Pancreas (tissue), 10 donors: Measurements from ENCODE around the gene STPG1. TPM values are rescaled to one million over a fixed set of nuclear protein-coding genes. Genes with fewer than 3 reads are reported as not detected.
A peak's percentile ranks its signal among the peaks of the same experiment; 100 is the strongest.

Experiments used
- ATAC-seq, 4 donors: fragments of 200-7000 bp; cut with Tn5 transposase; one replicate each; pipeline versions ENCODE4 v1.8.0 to v1.9.1; 2020; ENCODE audit warnings: mild to moderate bottlenecking in 4 of 4, moderate library complexity in 4 of 4
- DNase-seq, 6 donors: peaks; one replicate each; pipeline ENCODE4 v3.0.0-alpha.2; 2020
- FAIRE-seq: peaks from 2 replicates; lab custom pipeline; 2012; peaks lifted over from hg19 to GRCh38; lab: Jason Lieb, UNC
- H3K27ac ChIP-seq, 4 donors: fragments of 200-600 bp; sonication (generic); 1 replicate in 3 of 4; 2 replicates in 1 of 4; pipeline versions ENCODE4 v1.5.0 to v1.8.0; 2020
- H3K27me3 ChIP-seq, 4 donors: fragments of 200-600 bp; one replicate each; pipeline ENCODE4 v1.8.0; 2021
- H3K36me3 ChIP-seq, 3 donors: fragments of 200-600 bp; sonication (generic) in 1 of 3; one replicate each; pipeline versions ENCODE4 v1.5.0 to v1.8.0; 2020 to 2021
- H3K4me1 ChIP-seq, 3 donors: fragments of 200-600 bp; one replicate each; pipeline ENCODE4 v1.8.0; 2021
- H3K4me3 ChIP-seq, 4 donors: fragments of 200-600 bp; sonication (generic) in 2 of 4; one replicate each; pipeline versions ENCODE4 v1.5.0 to v1.8.0; 2020 to 2021
- H3K9me3 ChIP-seq, 4 donors: fragments of 200-600 bp; one replicate each; pipeline ENCODE4 v1.8.0; 2021
- CTCF ChIP-seq, 4 donors: fragments of 200-600 bp; sonication (generic) in 3 of 4; IDR thresholded peaks; one replicate each; pipeline versions ENCODE4 v1.5.0 to v1.8.0; 2021; ENCODE audit warnings: antibody characterized with exemption in 4 of 4
- WGBS, 2 donors: extraction: QIAGEN DNeasy Blood & Tissue Kit; methylation state at CpG; one replicate each; pipeline ENCODE4 v1.1.7; 2013; 5-methylcytosine and 5-hydroxymethylcytosine counted together
- intact Hi-C, 3 donors: fragments of 100-400 bp; cut with DNase I; formaldehyde crosslinking; loops; one replicate each; pipeline versions ENCODE4 v1.11.1 to v1.14.2; 2022
- polyA plus RNA-seq, 2 donors: library from polyadenylated mRNA; stranded (reverse); fragments of 200-250 nt; gene quantifications; one replicate each; pipeline ENCODE4 v1.2.3, GENCODE V29; 2013
- total RNA-seq, 6 donors: library from RNA; stranded (reverse); fragmentation: NEBNext Ultra II Directional in 4 of 6; extraction: Animal tissue kit (Norgen Biotek cat#: 25700) in 4 of 6; gene quantifications; one replicate each; pipeline versions ENCODE4 v1.2.1 to v1.2.4, GENCODE V29; 2021 to 2023
- donor health status: healthy with polysubstance abuse.
- donor health status: DM: no; HTN: no; CAD: no; lungs with moderate emphysema.
- donor health status: DM: no; HTN: no; CAD: no.
- donor health status: control.
- donor health status: control.
- donor health status: Bipolar disorder and iron deficiency.
- donor health status: DM: yes; HTN: yes; CAD: no.
- donor health status: DM: no; HTN: no; CAD: no.
- donor health status: DM: no; HTN: no; CAD: no.
- donor health status: DM: yes; HTN: yes; CAD: no.

The STPG1 gene
- total and polyA plus RNA-seq, 8 donors, result 2.7 to 6.3 (median 3.5) TPM

GRCh38 chr1:24435782-24436365 lies 22.3 kb upstream of the STPG1 start:
- WGBS, 2 donors, result 82 to 91% methylated on average over 8 of the region's 8 CpGs
- intact Hi-C loops, result no loop called here

DNA sequence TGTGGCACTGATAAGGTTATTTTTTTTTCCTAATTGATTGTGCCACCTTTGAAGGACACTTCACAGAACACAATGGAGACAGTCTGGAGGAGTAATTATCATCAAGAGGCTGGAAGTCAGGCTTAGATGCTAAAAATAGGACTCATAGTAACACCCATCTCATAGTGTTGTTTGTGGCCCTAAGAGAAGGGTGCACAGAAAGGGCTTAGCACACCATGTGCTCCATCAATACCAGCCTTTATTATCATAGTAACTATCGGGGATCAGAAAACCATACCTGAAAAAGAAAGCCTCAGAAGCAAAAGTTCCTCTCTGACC lies 13.9 kb upstream of the STPG1 start:
- Histone ChIP-seq H3K4me1 (peaks cover 11 to 19% (median 16%) of the 10 kb centered on the region in 3 donors), H3K27me3 (no peaks in the 10 kb centered on the region), H3K4me3 (no peak overlapping the region), H3K9me3 (no peaks in the 10 kb centered on the region), H3K27ac (no peak overlapping the region), H3K36me3 (peaks cover 0 to 6% (median 0%) of the 10 kb centered on the region in 3 donors)
- ATAC-seq (no peak), DNase-seq (no peak), FAIRE-seq (no peak)
- 21 to 43% methylated on average over 1 of the region's 1 CpG for WGBS, 2 donors
- no peak for TF ChIP-seq CTCF (IDR thresholded peaks at IDR 0.05)
- intact Hi-C loops, result loop anchor here in 1 of 3 donors (10.0 kb wide), 1 partner anchor 67 kb away; no protein-coding TSS in a partner anchor

More at GRCh38 chr1:24435782-24436365, 22.3 kb upstream of the STPG1 start:
- no peak for TF ChIP-seq CTCF (IDR thresholded peaks at IDR 0.05)
- Histone ChIP-seq H3K27me3 (no peaks in the 10 kb centered on the region), H3K4me1 (no peaks in the 10 kb centered on the region), H3K4me3 (no peak overlapping the region), H3K36me3 (no peaks in the 10 kb centered on the region), H3K9me3 (no peaks in the 10 kb centered on the region), H3K27ac (no peak overlapping the region)
- DNase-seq, result no peak
- ATAC-seq, result no peak
- no peak for FAIRE-seq

DNA sequence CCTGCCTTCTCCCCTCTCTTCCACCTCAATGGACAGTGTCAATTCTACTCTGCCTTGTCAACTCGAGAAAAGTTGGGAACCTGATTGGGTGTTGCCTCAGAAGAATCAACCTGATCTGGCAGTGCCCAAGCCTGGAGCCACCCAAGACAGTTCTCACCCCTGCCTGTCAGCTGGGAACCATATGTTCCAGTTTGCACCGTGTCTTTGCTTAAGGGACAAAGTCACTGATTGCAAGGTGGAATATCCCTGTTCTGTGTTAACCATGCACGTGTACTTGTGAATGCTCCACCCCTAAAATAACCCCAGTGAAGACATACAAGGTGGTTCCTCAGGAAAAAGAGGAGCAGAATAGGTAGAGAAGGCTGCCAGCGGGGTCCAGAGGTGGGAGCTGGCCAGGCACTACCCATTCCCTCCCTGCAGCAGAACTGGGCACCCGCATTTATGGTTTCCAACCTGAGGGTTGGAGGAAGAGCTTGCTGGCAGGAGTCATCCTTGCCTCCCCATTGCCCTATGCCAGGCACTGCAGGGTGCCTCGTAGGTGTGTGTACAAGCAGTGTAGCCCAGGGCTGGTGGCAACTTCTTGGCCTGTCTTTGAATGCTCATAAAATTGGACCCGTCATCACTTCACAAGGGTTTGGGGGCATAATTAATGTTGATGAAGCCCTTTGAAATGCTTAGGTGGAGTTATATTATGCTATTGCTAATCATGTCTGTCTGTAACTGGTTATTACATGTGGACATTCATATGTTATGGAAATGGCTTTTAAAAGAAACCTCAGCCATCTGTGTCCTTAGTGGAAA lies 13.4 kb upstream of the STPG1 start:
- H3K36me3 ChIP-seq, result peaks cover 0 to 9% (median 0%) of the 10 kb centered on the region in 3 donors
- no peaks in the 10 kb centered on the region for H3K27me3 ChIP-seq
- H3K4me1 ChIP-seq, result peaks cover 11 to 19% (median 16%) of the 10 kb centered on the region in 3 donors
- TF ChIP-seq CTCF (IDR thresholded peaks at IDR 0.05), result no peak
- no peak overlapping the region for H3K4me3 ChIP-seq
- H3K9me3 ChIP-seq, result no peaks in the 10 kb centered on the region
- intact Hi-C loops, result loop anchor here in 1 of 3 donors (10.0 kb wide), 1 partner anchor 68 kb away; no protein-coding TSS in a partner anchor
- no peak overlapping the region for H3K27ac ChIP-seq
- DNase-seq (no peak), FAIRE-seq (no peak), ATAC-seq (peak in 2 of 4 donors; percentile 33 to 54)
- 56 to 65% methylated on average over 7 of the region's 7 CpGs for WGBS, 2 donors

- H3K27ac ChIP-seq, result no peak overlapping the region
- H3K4me1 ChIP-seq, result peaks cover 11 to 19% (median 16%) of the 10 kb centered on the region in 3 donors
- H3K36me3 ChIP-seq, result peaks cover 0 to 16% (median 0%) of the 10 kb centered on the region in 3 donors
- ATAC-seq (no peak), DNase-seq (no peak), FAIRE-seq (no peak)
- no peaks in the 10 kb centered on the region for H3K27me3 ChIP-seq
- intact Hi-C loops, result loop anchor here in 1 of 3 donors (10.0 kb wide), 1 partner anchor 69 kb away; no protein-coding TSS in a partner anchor
- TF ChIP-seq CTCF (IDR thresholded peaks at IDR 0.05), result no peak
- 70 to 84% methylated on average over 7 of the region's 7 CpGs for WGBS, 2 donors
- no peaks in the 10 kb centered on the region for H3K9me3 ChIP-seq
- H3K4me3 ChIP-seq, result no peak overlapping the region
Observed at GRCh38 chr1:24425922-24426321, 12.3 kb upstream of the STPG1 start.
